ENCODE results near the gene KRTAP4-2.
"Not testable (repeated sequence)": the region's sequence is repeated elsewhere in the genome, so short reads cannot be mapped to it uniquely, and the experiment has no call there.

Gene KRTAP4-2

DNA sequence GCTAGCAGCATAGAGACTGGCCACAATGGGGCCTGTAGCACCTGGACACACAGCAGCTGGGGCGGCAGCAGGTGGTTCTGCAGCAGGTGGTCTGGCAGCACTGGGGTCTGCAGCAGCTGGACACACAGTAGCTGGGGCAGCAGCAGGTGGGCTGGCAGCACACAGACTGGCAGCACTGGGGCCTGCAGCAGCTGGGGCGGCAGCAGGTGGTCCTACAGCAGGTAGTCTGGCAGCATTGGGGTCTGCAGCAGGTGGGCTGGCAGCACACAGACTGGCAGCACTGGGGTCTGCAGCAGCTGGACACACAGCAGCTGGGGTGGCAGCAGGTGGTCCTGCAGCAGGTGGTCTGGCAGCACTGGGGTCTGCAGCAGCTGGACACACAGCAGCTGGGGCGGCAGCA is 17.8 kb downstream of the KRTAP4-2 start:
- DNase-seq = not testable (repeated sequence)

DNA sequence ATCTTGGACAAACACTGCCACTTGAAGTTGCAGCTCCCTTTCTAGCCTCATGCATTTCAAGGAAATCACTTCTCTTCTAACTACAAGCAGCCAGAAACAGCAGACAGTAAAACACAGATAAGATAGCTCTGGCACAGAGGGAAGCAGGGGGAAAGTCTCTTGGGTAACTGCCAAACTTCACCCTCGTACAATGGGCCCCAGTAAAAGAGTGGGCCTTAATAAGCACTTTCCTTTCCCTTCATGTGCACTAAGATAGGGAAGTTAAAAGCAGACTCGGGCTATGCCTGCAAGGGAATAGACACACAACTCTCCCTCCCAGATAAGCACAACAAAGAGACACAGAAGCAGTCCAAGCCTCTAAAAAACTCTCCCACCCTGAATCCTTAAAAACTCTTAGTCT is 24.2 kb downstream of the KRTAP4-2 start:
- no peak for DNase-seq

DNA sequence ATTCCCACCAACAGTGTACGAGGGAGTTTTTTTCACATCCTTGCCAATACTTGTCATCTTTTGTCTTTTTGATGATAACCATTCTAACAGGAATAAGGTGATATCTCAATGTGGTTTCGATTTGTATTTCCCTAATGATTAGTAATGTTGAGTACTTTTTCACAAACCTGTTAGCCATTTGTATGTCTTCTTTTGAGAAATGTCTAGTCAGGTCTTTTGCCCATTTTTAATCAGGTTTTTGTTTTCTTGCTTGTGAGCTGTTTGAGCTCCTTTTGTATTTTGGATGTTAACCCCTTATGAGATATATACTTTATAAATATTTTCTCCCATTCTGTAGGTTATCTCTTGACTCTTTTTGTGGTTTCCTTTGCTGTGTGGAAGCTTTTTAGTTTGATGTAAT is 26.5 kb downstream of the KRTAP4-2 start:
- DNase-seq = no peak

GRCh38 chr17:41150026-41150425 is 28.0 kb downstream of the KRTAP4-2 start:
- no peak for DNase-seq

GRCh38 chr17:41149652-41149985 is 28.4 kb downstream of the KRTAP4-2 start, which contains the start of gene KRTAP4-5:
Gene KRTAP4-5 (minus strand): TSS chr17:41149825. CDS start chr17:41149767, 58 bp downstream.
- no peak for DNase-seq

DNA sequence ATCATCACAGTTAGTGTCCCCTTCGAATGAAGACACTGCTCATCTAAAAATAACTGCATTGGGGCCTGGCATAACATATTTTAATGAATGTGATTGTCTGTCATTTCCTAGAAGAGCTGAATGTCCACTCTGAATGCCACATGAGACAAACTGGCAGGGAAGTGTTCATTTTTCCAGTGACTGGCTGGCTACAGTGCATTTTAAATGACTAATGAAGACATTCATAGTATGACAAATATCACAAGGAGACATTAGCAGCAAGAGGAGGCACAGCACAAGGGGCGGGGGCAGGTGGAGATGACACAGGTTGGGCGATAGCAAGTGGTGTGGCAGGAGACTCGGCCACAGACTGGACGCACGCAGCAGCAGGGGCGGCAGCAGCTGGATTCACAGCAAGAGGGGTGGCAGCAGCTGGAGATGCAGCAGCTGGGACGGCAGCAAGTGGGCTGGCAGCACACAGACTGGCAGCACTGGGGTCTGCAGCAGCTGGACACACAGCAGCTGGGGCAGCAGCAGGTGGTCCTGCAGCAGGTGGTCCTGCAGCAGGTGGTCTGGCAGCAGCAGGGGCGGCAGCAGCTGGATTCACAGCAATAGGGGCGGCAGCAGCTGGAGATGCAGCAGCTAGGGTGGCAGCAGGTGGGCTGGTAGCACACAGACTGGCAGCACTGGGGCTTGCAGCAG is 28.9 kb downstream of the KRTAP4-2 start:
- not testable (repeated sequence) for DNase-seq

GRCh38 chr17:41147531-41148204 is 30.4 kb downstream of the KRTAP4-2 start:
- DNase-seq = no peak

- no peak for DNase-seq
These were observed 32.8 kb downstream of the KRTAP4-2 start for GRCh38 chr17:41145261-41145660.

GRCh38 chr17:41144846-41145245 is 33.2 kb downstream of the KRTAP4-2 start:
- DNase-seq = no peak

DNA sequence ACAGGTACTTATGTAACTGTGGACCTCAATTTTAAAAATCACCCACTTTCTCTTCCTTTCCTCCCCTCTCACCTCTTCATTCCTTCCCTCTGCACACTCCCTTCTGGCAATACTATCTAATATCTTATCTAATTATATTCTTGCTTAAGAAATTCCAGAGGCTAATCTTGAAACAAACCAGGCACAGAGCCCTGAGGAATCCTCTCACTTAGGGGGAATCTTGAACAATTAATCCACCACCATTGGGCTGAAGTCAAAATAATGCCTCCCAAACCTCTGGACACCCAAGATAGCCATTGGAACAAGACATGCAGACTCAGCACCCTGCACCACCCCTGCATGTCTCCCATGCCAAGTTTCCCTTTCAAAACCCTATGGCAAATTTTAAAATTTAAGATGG is 36.7 kb downstream of the KRTAP4-2 start:
- no peak for DNase-seq

DNA sequence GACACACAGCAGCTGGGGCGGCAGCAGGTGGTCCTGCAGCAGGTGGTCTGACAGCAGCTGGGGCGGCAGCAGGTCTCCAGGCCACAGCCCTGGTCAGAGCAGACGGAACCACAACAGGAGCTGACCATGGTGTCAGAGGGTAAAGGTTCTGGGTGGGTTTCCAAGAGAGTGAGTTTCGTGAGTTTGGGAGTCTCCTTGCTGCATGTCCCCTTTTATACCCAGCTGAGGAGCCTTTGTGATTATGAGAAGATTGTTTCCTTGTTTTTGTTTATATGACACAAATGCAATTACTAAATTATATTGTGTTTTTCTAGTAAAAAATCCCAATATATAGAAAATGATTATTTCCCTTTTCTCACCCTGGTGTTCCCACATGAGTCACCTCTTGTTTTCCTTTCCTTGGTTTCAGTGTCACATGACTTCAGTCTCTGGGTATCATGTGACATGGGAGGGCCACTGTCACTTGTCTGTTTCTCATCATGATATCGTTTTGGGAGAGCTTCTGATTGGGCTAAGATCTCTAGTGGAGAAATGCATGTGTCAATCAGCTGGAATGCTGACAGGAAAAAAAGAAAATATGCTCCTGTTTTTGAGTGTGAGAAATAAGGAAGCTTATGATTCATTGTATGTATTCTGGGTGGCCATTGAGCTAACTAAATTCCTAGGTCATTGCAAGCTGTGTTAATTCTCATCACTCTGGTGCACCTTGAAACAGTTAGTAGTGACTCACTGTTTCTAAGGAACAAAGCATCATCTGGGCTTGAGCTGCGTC is 37.5 kb downstream of the KRTAP4-2 start, which contains the start of gene KRTAP4-6:
TSS of gene KRTAP4-6 (minus strand) at position 185 of the 772 bp plus-strand sequence. CDS start at position 128, 57 bp downstream.
- no peak for DNase-seq

DNA sequence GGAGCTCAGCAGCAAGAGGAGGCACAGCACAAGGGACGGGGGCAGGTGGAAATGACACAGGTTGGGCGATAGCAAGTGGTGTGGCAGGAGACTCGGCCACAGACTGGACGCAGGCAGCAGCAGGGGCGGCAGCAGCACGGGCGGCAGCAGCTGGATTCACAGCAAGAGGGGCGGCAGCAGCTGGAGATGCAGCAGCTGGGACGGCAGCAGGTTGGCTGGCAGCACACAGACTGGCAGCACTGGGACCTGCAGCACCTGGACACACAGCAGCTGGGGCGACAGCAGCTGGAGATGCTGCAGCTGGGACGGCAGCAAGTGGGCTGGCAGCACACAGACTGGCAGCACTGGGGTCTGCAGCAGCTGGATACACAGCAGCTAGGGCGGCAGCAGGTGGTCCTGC is 38.2 kb downstream of the KRTAP4-2 start:
- not testable (repeated sequence) for DNase-seq

- DNase-seq = no peak
These were observed 43.9 kb downstream of the KRTAP4-2 start for GRCh38 chr17:41133880-41134735.

- DNase-seq = no peak
These were observed 46.0 kb downstream of the KRTAP4-2 start for GRCh38 chr17:41131979-41132378.
